ENCODE data around the gene SH2D4B. TPM values are rescaled to one million over a fixed set of nuclear protein-coding genes. Genes with fewer than 3 reads are reported as not detected.

SH2D4B gene
- total RNA-seq, 2 experiments from 2014 or later, result 0.03 TPM; not detected in 1

DNA sequence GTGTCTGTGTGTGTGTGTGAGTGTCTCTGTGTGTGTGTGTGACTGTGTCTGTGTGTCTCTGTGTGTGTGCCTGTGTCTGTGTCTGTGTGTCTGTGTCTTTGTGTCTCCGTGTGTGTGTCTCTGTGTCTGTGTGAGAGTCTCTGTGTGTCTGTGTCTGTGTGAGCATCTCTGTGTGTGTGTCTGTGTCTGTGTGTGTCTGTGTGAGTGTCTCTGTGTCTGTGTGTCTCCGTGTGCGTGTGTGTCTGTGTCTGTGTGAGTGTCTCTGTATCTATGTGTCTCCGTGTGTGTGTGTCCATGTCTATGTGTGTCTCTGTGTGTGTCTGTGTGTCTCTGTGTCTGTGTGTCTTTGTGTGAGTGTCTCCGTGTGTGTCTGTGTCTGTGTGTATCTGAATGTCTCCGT is 120.4 kb downstream of the SH2D4B start:
- ChIA-PET POLR2A (no interaction called here), CTCF (ENCODE audit: unreplicated experiment) (no interaction called here)
- Histone ChIP-seq H3K9me3 (ENCODE audit: low read length) (no peaks in the 10 kb centered on the region), H3K4me1 (ENCODE audit: insufficient read depth, low read length, poor library complexity, severe bottlenecking) (no peaks in the 10 kb centered on the region), H3K27ac (ENCODE audit: low read depth, low read length, poor library complexity, severe bottlenecking) (no peak overlapping the region), H3K79me2 (ENCODE audit: insufficient read depth, low read depth, low read length) (no peaks in the 10 kb centered on the region), H4K20me1 (ENCODE audit: insufficient read depth, low read length) (no peaks in the 10 kb centered on the region), H3K4me2 (ENCODE audit: low read length) (no peak overlapping the region), H3K36me3 (ENCODE audit: insufficient read depth, low read length) (no peaks in the 10 kb centered on the region), H2AFZ (ENCODE audit: low read length) (no peak overlapping the region), H3K9me2 (ENCODE audit: insufficient read depth, low read length) (no peaks in the 10 kb centered on the region), H3K4me3 (ENCODE audit: low read depth, low read length, poor library complexity, severe bottlenecking) (no peak overlapping the region)
- no peak for TF ChIP-seq EZH2phosphoT487 (IDR thresholded peaks at IDR 0.05; ENCODE audit: borderline replicate concordance, low read depth, low read length)
- TF ChIP-seq, protein P1, sequence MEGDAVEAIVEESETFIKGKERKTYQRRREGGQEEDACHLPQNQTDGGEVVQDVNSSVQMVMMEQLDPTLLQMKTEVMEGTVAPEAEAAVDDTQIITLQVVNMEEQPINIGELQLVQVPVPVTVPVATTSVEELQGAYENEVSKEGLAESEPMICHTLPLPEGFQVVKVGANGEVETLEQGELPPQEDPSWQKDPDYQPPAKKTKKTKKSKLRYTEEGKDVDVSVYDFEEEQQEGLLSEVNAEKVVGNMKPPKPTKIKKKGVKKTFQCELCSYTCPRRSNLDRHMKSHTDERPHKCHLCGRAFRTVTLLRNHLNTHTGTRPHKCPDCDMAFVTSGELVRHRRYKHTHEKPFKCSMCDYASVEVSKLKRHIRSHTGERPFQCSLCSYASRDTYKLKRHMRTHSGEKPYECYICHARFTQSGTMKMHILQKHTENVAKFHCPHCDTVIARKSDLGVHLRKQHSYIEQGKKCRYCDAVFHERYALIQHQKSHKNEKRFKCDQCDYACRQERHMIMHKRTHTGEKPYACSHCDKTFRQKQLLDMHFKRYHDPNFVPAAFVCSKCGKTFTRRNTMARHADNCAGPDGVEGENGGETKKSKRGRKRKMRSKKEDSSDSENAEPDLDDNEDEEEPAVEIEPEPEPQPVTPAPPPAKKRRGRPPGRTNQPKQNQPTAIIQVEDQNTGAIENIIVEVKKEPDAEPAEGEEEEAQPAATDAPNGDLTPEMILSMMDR (conservative IDR thresholded peaks at IDR 0.05; ENCODE audit: low read length), result no peak
- no TSS peak for BruUV-seq (replicated peaks)
- DNase-seq (ENCODE audit: low spot score), result no peak
- intact Hi-C loops (cut with micrococcal nuclease; ENCODE audit: unreplicated experiment), result no loop called here

DNA sequence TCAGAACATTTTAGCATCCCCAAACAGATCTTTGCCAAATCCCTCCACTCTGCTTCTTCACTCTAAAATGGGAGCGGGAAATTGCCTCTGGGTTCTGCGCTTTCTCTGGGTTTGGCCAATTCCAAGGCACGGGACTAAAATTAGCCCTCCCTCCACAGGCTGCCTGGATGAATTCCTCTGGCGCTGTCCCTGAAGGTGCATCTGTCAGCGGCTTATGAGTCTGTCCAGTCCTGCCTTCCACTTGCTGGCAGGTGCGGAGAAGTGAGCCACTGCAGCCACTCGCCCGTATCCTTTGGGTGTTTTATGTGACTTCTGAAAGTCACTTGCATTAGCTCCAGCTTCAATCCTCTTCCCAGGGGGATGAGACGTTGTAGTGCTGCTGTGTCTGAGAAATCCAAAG is 121.6 kb downstream of the SH2D4B start:
- Histone ChIP-seq H4K20me1 (ENCODE audit: insufficient read depth, low read length) (no peaks in the 10 kb centered on the region), H3K9me2 (ENCODE audit: insufficient read depth, low read length) (no peaks in the 10 kb centered on the region), H3K27ac (ENCODE audit: low read depth, low read length, poor library complexity, severe bottlenecking) (no peak overlapping the region), H3K79me2 (ENCODE audit: insufficient read depth, low read depth, low read length) (no peaks in the 10 kb centered on the region), H3K4me2 (ENCODE audit: low read length) (no peak overlapping the region), H3K4me3 (ENCODE audit: low read depth, low read length, poor library complexity, severe bottlenecking) (no peak overlapping the region), H3K9me3 (ENCODE audit: low read length) (no peaks in the 10 kb centered on the region), H2AFZ (ENCODE audit: low read length) (no peak overlapping the region), H3K4me1 (ENCODE audit: insufficient read depth, low read length, poor library complexity, severe bottlenecking) (no peaks in the 10 kb centered on the region), H3K36me3 (ENCODE audit: insufficient read depth, low read length) (no peaks in the 10 kb centered on the region)
- ChIA-PET POLR2A (no interaction called here), CTCF (ENCODE audit: unreplicated experiment) (no interaction called here)
- BruUV-seq (replicated peaks), result no TSS peak
- no peak for TF ChIP-seq EZH2phosphoT487 (IDR thresholded peaks at IDR 0.05; ENCODE audit: borderline replicate concordance, low read depth, low read length)
- TF ChIP-seq, protein P1 (conservative IDR thresholded peaks at IDR 0.05; ENCODE audit: low read length), result no peak
- intact Hi-C loops (cut with micrococcal nuclease; ENCODE audit: unreplicated experiment), result no loop called here
- no peak for DNase-seq (ENCODE audit: low spot score)

DNA sequence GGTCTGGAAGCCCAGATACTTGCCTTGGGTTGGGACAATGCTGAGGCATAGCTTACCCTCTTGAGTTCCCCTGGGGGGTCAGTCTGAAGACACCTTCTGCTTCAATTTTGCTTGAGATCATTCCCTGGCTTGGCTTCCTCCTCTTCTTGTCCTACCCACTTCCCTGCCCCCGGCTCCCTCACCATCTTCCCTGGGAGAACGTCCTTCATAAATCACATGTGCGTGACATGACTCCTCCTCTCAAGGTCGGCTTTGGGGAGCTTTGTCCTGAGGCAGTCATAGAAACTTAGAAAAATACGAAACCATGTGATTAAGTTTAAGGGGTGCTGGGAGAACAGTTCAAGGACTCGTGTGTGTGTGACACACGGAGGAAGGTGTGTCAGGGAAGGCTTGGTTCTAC is 122.6 kb downstream of the SH2D4B start:
- no peaks in the 10 kb centered on the region for H3K9me3 ChIP-seq (ENCODE audit: low read length)
- no peaks in the 10 kb centered on the region for H3K79me2 ChIP-seq (ENCODE audit: insufficient read depth, low read depth, low read length)
- H2AFZ ChIP-seq (ENCODE audit: low read length), result no peak overlapping the region
- no peaks in the 10 kb centered on the region for H3K4me1 ChIP-seq (ENCODE audit: insufficient read depth, low read length, poor library complexity, severe bottlenecking)
- TF ChIP-seq, protein P1 (conservative IDR thresholded peaks at IDR 0.05; ENCODE audit: low read length), result no peak
- no peak for TF ChIP-seq EZH2phosphoT487 (IDR thresholded peaks at IDR 0.05; ENCODE audit: borderline replicate concordance, low read depth, low read length)
- no peak overlapping the region for H3K4me2 ChIP-seq (ENCODE audit: low read length)
- no peaks in the 10 kb centered on the region for H3K36me3 ChIP-seq (ENCODE audit: insufficient read depth, low read length)
- H3K9me2 ChIP-seq (ENCODE audit: insufficient read depth, low read length), result no peaks in the 10 kb centered on the region
- ChIA-PET CTCF (ENCODE audit: unreplicated experiment) (no interaction called here), POLR2A (no interaction called here)
- no peak overlapping the region for H3K4me3 ChIP-seq (ENCODE audit: low read depth, low read length, poor library complexity, severe bottlenecking)
- no peak overlapping the region for H3K27ac ChIP-seq (ENCODE audit: low read depth, low read length, poor library complexity, severe bottlenecking)
- no TSS peak for BruUV-seq (replicated peaks)
- DNase-seq (ENCODE audit: low spot score), result no peak
- intact Hi-C loops (cut with micrococcal nuclease; ENCODE audit: unreplicated experiment), result no loop called here
- no peaks in the 10 kb centered on the region for H4K20me1 ChIP-seq (ENCODE audit: insufficient read depth, low read length)

Measured in OCI-LY7 (cell line).